GM12872 (cell line): Measurements from ENCODE around the gene CNTFR.

Experiments used
- TF ChIP-seq, protein P1 (sequence below): IDR thresholded peaks from 3 replicates; pipeline ENCODE4 v1.5.1; 2011; ENCODE audit warnings: low read depth, mild to moderate bottlenecking, low read length, moderate library complexity; ENCODE audit not compliant: insufficient read depth

CNTFR gene

DNA sequence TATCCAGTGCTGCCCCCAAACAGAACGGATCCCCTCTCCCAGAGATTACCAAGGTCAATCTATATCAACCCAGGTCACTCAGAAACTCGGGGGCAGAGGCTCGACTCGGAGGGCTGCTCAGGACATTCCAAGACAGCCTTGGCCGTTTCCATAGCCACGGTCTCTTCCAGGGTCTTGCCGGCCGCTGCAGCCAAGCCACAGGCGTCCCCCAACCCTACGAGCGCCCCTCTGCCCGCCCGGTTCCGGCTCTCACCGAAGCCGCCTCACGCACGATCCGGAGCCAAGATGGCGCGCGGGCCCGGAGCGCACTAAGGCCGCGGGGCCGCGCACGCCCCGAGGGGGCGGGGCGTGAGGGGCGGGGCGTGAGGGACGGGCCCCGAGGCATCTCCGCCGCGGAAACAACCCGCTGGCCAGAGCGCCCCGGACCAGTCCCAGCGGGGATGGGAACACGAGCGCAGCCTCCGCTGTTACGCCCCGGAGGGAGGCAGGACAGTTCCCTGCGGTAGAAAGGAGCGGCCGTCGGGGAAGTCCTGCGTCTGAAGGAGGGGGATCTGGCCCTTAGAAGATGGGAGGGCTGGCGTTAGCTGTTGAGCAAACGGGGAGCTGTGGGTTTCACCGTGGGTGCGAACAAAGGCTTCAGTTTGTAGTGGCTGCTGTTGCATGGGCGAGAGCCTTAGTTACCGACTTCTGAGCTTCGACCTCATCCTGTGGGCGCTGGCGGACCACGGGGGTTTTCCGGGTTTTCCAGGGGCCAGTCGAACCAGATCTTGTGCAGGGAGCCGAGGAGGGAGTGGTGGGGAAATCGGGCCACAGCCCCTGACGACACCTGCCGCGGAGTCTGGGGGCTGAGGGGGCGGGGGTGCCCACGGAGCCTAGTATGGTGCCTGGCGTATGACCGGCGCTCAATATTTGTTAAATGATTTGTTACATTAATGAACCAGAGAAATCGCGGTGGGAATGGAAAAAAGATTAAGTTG lies 22.6 kb upstream of the CNTFR start, which contains the start of gene RPP25L:
Gene RPP25L (minus strand): TSS at position 287 of the 977 bp plus-strand sequence. CDS start 801 bp downstream, outside the sequence.
- TF ChIP-seq, protein P1, sequence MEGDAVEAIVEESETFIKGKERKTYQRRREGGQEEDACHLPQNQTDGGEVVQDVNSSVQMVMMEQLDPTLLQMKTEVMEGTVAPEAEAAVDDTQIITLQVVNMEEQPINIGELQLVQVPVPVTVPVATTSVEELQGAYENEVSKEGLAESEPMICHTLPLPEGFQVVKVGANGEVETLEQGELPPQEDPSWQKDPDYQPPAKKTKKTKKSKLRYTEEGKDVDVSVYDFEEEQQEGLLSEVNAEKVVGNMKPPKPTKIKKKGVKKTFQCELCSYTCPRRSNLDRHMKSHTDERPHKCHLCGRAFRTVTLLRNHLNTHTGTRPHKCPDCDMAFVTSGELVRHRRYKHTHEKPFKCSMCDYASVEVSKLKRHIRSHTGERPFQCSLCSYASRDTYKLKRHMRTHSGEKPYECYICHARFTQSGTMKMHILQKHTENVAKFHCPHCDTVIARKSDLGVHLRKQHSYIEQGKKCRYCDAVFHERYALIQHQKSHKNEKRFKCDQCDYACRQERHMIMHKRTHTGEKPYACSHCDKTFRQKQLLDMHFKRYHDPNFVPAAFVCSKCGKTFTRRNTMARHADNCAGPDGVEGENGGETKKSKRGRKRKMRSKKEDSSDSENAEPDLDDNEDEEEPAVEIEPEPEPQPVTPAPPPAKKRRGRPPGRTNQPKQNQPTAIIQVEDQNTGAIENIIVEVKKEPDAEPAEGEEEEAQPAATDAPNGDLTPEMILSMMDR: no peak

DNA sequence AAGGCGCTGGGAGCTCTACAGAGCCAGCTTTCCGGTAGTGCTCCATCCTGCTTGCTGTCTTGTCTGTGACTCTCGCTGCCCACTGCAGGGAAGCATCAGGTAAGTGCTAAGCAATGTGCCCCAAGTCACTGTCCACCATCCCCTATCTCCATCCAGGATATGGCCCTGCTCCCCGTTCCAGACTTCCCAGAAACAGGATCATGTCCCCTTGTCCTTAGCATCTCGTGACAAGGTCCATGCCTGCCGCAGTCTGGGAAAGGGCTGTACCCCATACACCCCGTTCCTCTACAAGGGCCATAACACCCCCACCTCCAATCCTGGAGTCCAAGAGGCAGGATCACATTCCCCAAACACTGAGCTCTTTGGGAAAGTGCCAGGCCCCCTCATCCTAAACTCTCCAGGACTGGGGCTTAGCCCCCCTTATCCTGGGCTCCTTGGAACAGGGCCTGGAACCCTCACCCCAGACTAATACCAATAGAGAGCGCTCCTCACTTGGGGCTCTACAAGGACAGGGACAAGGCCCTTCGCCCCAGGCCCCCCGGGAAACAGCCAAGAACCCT lies 21.8 kb upstream of the CNTFR start:
- TF ChIP-seq, protein P1: 0 out of 3 replicates have a peak, but pooled peaks have one; percentile 1

DNA sequence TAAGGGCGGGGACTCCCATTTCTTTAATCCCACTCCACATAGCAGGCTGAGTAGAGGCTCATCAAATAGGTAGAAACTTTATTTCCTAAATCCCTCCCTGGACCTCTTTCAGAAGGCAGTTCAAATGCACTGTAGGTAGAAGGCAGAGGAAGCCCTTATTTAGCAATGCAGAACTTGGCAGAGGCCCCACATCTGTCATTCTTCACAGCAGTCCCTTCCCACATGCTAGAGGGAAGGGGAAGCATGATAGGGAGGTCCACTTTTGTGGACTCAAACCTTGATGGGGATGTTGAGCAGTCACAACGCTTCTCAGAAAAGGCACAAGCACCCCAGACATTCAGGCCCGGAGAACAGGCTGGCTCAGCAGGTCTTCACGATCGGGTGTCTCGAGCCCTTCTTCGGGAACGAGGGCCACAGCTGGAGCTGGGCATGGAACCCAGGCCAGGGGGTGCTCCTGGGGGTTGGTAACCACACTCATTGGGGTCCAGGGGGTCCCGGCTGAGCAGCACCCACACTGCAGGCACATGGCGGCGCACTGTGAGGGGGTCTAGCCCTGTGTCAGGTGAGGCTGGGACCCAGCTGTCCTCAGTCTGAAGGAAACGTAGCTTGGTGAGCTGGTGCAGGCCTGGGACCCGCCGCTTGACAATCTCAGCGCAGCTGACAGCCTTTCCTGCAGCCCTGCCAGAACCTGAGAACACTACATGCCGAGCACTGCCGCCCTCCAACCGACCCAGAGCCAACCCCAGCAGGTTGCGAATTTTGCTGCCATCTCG lies 21.1 kb upstream of the CNTFR start:
- TF ChIP-seq, protein P1: no peak

DNA sequence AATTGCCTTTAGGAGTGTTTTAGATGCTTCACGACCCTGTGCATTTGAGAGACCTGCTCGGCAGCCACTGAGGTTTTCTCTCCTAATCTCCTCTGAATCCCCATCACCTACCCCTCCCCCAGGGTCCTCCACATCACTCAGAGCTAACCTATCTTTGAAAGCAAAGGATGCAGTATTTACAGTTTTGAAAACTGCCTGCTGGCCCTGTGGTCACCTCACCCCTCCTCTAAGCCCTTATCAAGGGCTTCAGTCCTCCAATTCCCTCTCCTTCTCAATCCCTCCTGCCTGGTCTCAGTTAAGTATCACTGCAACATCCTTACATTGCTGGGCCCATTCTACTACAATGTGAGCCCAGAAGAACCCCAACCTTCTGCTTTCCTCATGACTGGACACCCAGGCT lies 17.8 kb upstream of the CNTFR start:
- TF ChIP-seq, protein P1: no peak

DNA sequence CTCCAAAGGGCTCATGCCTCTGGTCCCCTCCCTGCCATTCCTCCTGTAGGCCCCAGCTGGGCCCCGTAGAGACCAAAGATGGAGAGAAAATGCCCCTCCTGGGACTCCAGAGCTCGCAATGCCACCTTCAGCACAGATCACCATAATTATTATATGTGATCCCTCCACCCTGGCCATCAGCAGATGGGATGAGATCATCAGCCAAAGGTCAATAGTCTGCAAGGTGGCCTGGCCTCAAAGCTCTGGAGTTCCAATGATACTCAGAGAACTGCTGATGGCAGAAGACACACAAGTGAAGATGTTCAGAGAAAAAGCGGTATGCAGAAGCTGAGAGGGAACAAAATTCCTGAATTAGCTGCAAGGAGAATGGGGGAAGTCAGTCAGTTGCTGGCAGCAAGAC lies 17.4 kb upstream of the CNTFR start:
- TF ChIP-seq, protein P1: no peak

DNA sequence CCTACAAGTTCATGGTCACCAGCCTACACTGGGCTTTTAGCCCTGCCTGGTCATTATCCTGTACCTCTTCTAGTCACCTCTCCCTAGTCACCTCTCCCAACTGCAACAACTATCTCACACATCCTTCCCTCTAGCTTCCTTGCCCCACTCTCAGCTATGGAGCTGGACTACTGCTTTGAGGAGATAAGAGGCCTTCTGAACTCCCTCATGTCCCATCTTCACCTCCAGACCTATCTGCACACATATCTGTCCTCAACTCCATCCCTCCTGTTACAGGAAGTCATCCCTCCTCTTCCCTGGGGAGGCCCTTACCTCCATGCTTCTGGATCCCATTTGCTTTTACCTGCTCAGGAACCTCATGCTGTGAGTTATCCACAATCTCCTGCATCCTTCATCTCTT lies 16.7 kb upstream of the CNTFR start:
- TF ChIP-seq, protein P1: no peak
